OCI-LY3 (cell line): ENCODE measurements around the gene CCDC183.
A peak's percentile ranks its signal among the peaks of the same experiment; 100 is the strongest.
"Not testable (repeated sequence)": the region's sequence is repeated elsewhere in the genome, so short reads cannot be mapped to it uniquely, and the experiment has no call there.

ENCODE experiments used
- H2AFZ ChIP-seq: fragments of 200-600, 300-600 bp; shearing (Covaris generic); 2 replicates; pipeline ENCODE4 v1.6.0; 2014; ENCODE audit warnings: antibody characterized with exemption, low read depth, low read length
- H3K27ac ChIP-seq: fragments of 200-600, 300-600 bp; sonication (generic); 2 replicates; pipeline ENCODE4 v1.5.1; 2014; ENCODE audit warnings: mild to moderate bottlenecking, low read length, moderate library complexity, mixed read lengths
- H3K27me3 ChIP-seq: fragments of 200-600, 300-600 bp; sonication (generic); 2 replicates; pipeline ENCODE4 v1.6.1; 2014; ENCODE audit warnings: low read depth, low read length, mixed read lengths
- H3K36me3 ChIP-seq: fragments of 200-600, 300-600 bp; sonication (generic); replicated peaks from 2 replicates; pipeline ENCODE3; 2014; ENCODE audit warnings: low read depth, low read length, mixed read lengths
- H3K4me1 ChIP-seq: fragments of 300-600, 200-600 bp; sonication (generic); 2 replicates; pipeline ENCODE4 v1.6.1; 2014; ENCODE audit warnings: low read length, mixed read lengths
- H3K4me2 ChIP-seq: fragments of 200-600, 300-600 bp; sonication (generic); 2 replicates; pipeline ENCODE4 v1.6.1; 2014; ENCODE audit warnings: low read length, mixed read lengths
- H3K4me3 ChIP-seq: fragments of 300-600, 200-600 bp; sonication (generic); 2 replicates; pipeline ENCODE4 v1.5.1; 2014; ENCODE audit warnings: antibody characterized with exemption, mild to moderate bottlenecking, low read length, moderate library complexity
- H3K79me2 ChIP-seq: fragments of 300-600, 200-600 bp; shearing (Covaris generic); 2 replicates; pipeline ENCODE4 v1.6.1; 2014; ENCODE audit warnings: mild to moderate bottlenecking, low read length, mixed read lengths
- H3K9ac ChIP-seq: fragments of 300-600, 200-600 bp; shearing (Covaris generic); 2 replicates; pipeline ENCODE4 v1.6.0; 2014; ENCODE audit warnings: mild to moderate bottlenecking, low read length, moderate library complexity
- H3K9me3 ChIP-seq: fragments of 200-600, 300-600 bp; shearing (Covaris generic); 2 replicates; pipeline ENCODE4 v1.6.1; 2014; ENCODE audit warnings: low read length, mixed read lengths; ENCODE audit not compliant: insufficient read depth
- H4K20me1 ChIP-seq: fragments of 200-600, 300-600 bp; sonication (generic); 2 replicates; pipeline ENCODE4 v1.6.1; 2016; ENCODE audit warnings: low read length, mixed read lengths; ENCODE audit not compliant: insufficient read depth
- CTCF ChIP-seq: fragments of 200-600, 300-600 bp; sonication (generic); IDR thresholded peaks from 2 replicates; pipeline ENCODE4 v1.5.1; 2014; ENCODE audit warnings: antibody characterized with exemption, low read length, low read depth
- EZH2phosphoT487 ChIP-seq: fragments of 200-600 bp; shearing (Covaris generic); IDR thresholded peaks from 2 replicates; pipeline ENCODE4 v1.6.1; 2018; ENCODE audit warnings: antibody characterized with exemption, mixed run types, low read depth

CCDC183 gene

GRCh38 chr9:136843801-136844740 is 47.9 kb downstream of the CCDC183 start:
- not testable (repeated sequence) for H2AFZ ChIP-seq, H3K9ac ChIP-seq, H4K20me1 ChIP-seq, H3K36me3 ChIP-seq, H3K27me3 ChIP-seq, H3K9me3 ChIP-seq, H3K27ac ChIP-seq, H3K4me3 ChIP-seq, H3K79me2 ChIP-seq
- peak; percentile 50 for TF ChIP-seq CTCF
- peak overlapping the region; percentile 46; the same call in 1 of the 2 replicates for H3K4me2 ChIP-seq
- peaks cover 13% of the 10 kb centered on the region for H3K4me1 ChIP-seq

GRCh38 chr9:136844761-136845464 is 48.8 kb downstream of the CCDC183 start:
- no peak overlapping the region for H3K4me2 ChIP-seq
- no peak for TF ChIP-seq CTCF
- TF ChIP-seq EZH2phosphoT487: no peak
- no peak overlapping the region for H2AFZ ChIP-seq
- H3K27ac ChIP-seq: no peak overlapping the region
- H4K20me1 ChIP-seq: peaks cover 3% of the 10 kb centered on the region; the same call in 1 of the 2 replicates
- no peaks in the 10 kb centered on the region for H3K27me3 ChIP-seq
- H3K36me3 ChIP-seq: peaks cover 3% of the 10 kb centered on the region
- H3K79me2 ChIP-seq: no peaks in the 10 kb centered on the region
- H3K9me3 ChIP-seq: no peaks in the 10 kb centered on the region
- peaks cover 15% of the 10 kb centered on the region for H3K4me1 ChIP-seq
- no peak overlapping the region for H3K4me3 ChIP-seq
- H3K9ac ChIP-seq: no peak overlapping the region

DNA sequence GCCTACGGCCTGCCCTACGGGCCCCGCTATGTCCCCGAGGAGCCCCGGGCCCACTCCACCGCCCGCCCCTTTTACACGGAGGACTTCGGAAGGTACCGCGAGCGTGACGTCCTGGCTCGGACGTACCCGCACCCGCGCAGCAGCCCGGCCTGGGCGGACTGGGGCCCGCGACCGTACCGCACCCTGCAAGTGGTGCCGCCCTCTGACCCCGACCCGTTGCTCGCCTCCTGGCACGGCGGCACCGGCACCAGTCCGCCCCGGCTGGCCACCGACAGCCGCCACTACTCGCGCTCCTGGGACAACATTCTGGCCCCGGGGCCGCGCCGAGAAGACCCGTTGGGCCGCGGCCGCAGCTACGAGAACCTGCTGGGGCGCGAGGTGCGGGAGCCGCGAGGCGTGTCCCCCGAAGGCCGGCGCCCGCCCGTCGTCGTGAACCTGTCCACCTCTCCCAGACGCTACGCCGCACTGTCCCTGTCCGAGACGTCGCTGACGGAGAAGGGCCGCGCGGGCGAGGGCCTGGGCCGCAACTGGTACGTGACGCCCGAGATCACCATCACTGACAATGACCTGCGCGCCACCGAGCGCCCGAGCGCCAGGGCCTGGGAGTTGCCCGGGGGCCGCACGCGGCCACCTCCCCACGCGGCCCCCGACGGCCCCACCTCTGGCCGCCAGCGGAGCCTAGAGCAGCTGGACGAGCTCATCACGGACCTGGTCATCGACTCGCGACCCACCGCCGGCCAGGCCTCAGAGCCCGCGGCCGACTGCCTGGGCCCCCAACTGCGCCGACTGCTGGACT is 49.5 kb downstream of the CCDC183 start:
- TF ChIP-seq EZH2phosphoT487: no peak
- no peak for TF ChIP-seq CTCF
- H2AFZ ChIP-seq: no peak overlapping the region
- peaks cover 18% of the 10 kb centered on the region for H3K4me1 ChIP-seq
- no peaks in the 10 kb centered on the region for H3K9me3 ChIP-seq
- H3K27ac ChIP-seq: no peak overlapping the region
- peaks cover 10% of the 10 kb centered on the region for H4K20me1 ChIP-seq
- no peaks in the 10 kb centered on the region for H3K79me2 ChIP-seq
- H3K4me2 ChIP-seq: no peak overlapping the region
- no peak overlapping the region for H3K9ac ChIP-seq
- no peak overlapping the region for H3K4me3 ChIP-seq
- H3K27me3 ChIP-seq: no peaks in the 10 kb centered on the region
- no peaks in the 10 kb centered on the region for H3K36me3 ChIP-seq
